HEK293T (cell line): ENCODE results near the gene ACADVL.

ENCODE experiments used
- CTCF ChIA-PET: fragments of 350-600 bp; formaldehyde crosslinking; extraction: SDS; loops from one replicate; lab custom pipeline; 2021; ENCODE audit warnings: antibody characterized with exemption, inconsistent platforms; lab: Yijun Ruan, JAX
- POLR2A ChIA-PET: fragments of 350-600 bp; formaldehyde crosslinking; extraction: SDS; loops from one replicate; lab custom pipeline; 2020; ENCODE audit warnings: antibody characterized with exemption, inconsistent platforms; lab: Yijun Ruan, JAX
- DNase-seq: peaks from one replicate; pipeline ENCODE4 v3.0.0; 2012; ENCODE audit warnings: mixed read lengths; ENCODE audit errors: extremely low spot score
- ARNT ChIP-seq: fragments of 450-650 bp; IDR thresholded peaks from 2 replicates; pipeline ENCODE4 v1.6.1; 2017; ENCODE audit warnings: mild to moderate bottlenecking
- BHLHE40 ChIP-seq: fragments of 450-650 bp; IDR thresholded peaks from 2 replicates; pipeline ENCODE4 v1.6.1; 2016; ENCODE audit warnings: mild to moderate bottlenecking, moderate library complexity, borderline replicate concordance
- CTBP1 ChIP-seq: fragments of 450-650 bp; IDR thresholded peaks from 2 replicates; pipeline ENCODE4 v1.6.1; 2016; ENCODE audit warnings: borderline replicate concordance
- ELF4 ChIP-seq: fragments of 450-650 bp; IDR thresholded peaks from 2 replicates; pipeline ENCODE4 v1.6.1; 2017; ENCODE audit warnings: antibody characterized with exemption
- FOXA1 ChIP-seq: fragments of 450-650 bp; IDR thresholded peaks from 2 replicates; pipeline ENCODE4 v1.6.1; 2016; ENCODE audit warnings: mild to moderate bottlenecking
- FOXK2 ChIP-seq: fragments of 450-650 bp; IDR thresholded peaks from 2 replicates; pipeline ENCODE4 v1.6.1; 2016; ENCODE audit warnings: mild to moderate bottlenecking
- FOXM1 ChIP-seq: fragments of 450-650 bp; IDR thresholded peaks from 2 replicates; pipeline ENCODE4 v1.6.1; 2017; ENCODE audit warnings: mild to moderate bottlenecking, borderline replicate concordance
- HDGF ChIP-seq: fragments of 450-650 bp; IDR thresholded peaks from 2 replicates; pipeline ENCODE4 v1.6.1; 2017; ENCODE audit warnings: antibody characterized with exemption, borderline replicate concordance
- L3MBTL2 ChIP-seq: fragments of 450-650 bp; conservative IDR thresholded peaks from 2 replicates; pipeline ENCODE4 v1.6.1; 2016; ENCODE audit warnings: mild to moderate bottlenecking
- LEF1 ChIP-seq: fragments of 450-650 bp; IDR thresholded peaks from 2 replicates; pipeline ENCODE4 v1.6.1; 2017; ENCODE audit warnings: mild to moderate bottlenecking, borderline replicate concordance
- NFRKB ChIP-seq: fragments of 450-650 bp; IDR thresholded peaks from 2 replicates; pipeline ENCODE4 v1.6.1; 2016; ENCODE audit warnings: mild to moderate bottlenecking, moderate library complexity
- PKNOX1 ChIP-seq: fragments of 450-650 bp; IDR thresholded peaks from 2 replicates; pipeline ENCODE4 v1.6.1; 2016
- SP1 ChIP-seq: fragments of 450-650 bp; IDR thresholded peaks from 2 replicates; pipeline ENCODE4 v1.6.1; 2017
- SUZ12 ChIP-seq: fragments of 450-650 bp; IDR thresholded peaks from 2 replicates; pipeline ENCODE4 v1.6.1; 2016; ENCODE audit warnings: mild to moderate bottlenecking
- TARDBP ChIP-seq: fragments of 450-650 bp; IDR thresholded peaks from 2 replicates; pipeline ENCODE4 v1.6.1; 2016
- ZNF384 ChIP-seq: fragments of 450-650 bp; IDR thresholded peaks from 2 replicates; pipeline ENCODE4 v1.6.1; 2016

ACADVL gene

GRCh38 chr17:7225711-7226331, 6.1 kb downstream of the ACADVL start:
- no peak for DNase-seq
- ChIA-PET POLR2A (interaction anchor here (9.3 kb wide), 1 partner anchor 13 kb away, joined by 166 read pairs; the partner anchor contains the start of genes DVL2, GABARAP and PHF23), CTCF (interaction anchor here (0.6 kb wide), 1 partner anchor 50 kb away, joined by 3 read pairs; no protein-coding TSS in a partner anchor)
- no peak for TF ChIP-seq BHLHE40
- no peak for TF ChIP-seq CTBP1
- no peak for TF ChIP-seq HDGF
- TF ChIP-seq SUZ12 = no peak
- TF ChIP-seq L3MBTL2 = no peak
- TF ChIP-seq LEF1 = no peak

GRCh38 chr17:7226721-7227710, 7.3 kb downstream of the ACADVL start:
- ChIA-PET POLR2A (no interaction called here), CTCF (no interaction called here)
- TF ChIP-seq LEF1 (no peak), BHLHE40 (no peak), FOXM1 (no peak), PKNOX1 (no peak), ZNF384 (no peak), L3MBTL2 (no peak), HDGF (no peak), SP1 (no peak), ELF4 (no peak), NFRKB (no peak)
- no peak for DNase-seq

GRCh38 chr17:7228920-7229319, 9.2 kb downstream of the ACADVL start:
- DNase-seq = no peak
- ChIA-PET POLR2A (interaction anchor here (1.4 kb wide), 1 partner anchor 8 kb away, joined by 4 read pairs; no protein-coding TSS in a partner anchor), CTCF (no interaction called here)
- no peak for TF ChIP-seq LEF1
- no peak for TF ChIP-seq ZNF384
- no peak for TF ChIP-seq HDGF
- TF ChIP-seq FOXM1 = no peak
- TF ChIP-seq FOXK2 = no peak
- no peak for TF ChIP-seq SP1
- TF ChIP-seq FOXA1 = no peak
- TF ChIP-seq SUZ12 = no peak
- TF ChIP-seq NFRKB = no peak
- no peak for TF ChIP-seq BHLHE40
- TF ChIP-seq L3MBTL2 = no peak
- no peak for TF ChIP-seq ARNT
- no peak for TF ChIP-seq TARDBP
- no peak for TF ChIP-seq PKNOX1
- no peak for TF ChIP-seq CTBP1
- TF ChIP-seq ELF4 = no peak

- DNase-seq = no peak
- no peak for TF ChIP-seq SUZ12
- TF ChIP-seq L3MBTL2 = no peak
- TF ChIP-seq FOXA1 = no peak
- no peak for TF ChIP-seq PKNOX1
- no peak for TF ChIP-seq ARNT
- TF ChIP-seq SP1 = no peak
- no peak for TF ChIP-seq CTBP1
- TF ChIP-seq HDGF = no peak
- no peak for TF ChIP-seq NFRKB
- ChIA-PET POLR2A (interaction anchor here (1.1 to 1.4 kb wide), 2 partner anchors 9 to 10 kb away, joined by 3 to 4 read pairs; partner anchors contain the start of genes ACADVL and DLG4), CTCF (no interaction called here)
Observed at GRCh38 chr17:7229504-7229903, 9.8 kb downstream of the ACADVL start.

- DNase-seq = no peak
- ChIA-PET CTCF (no interaction called here), POLR2A (no interaction called here)
- TF ChIP-seq HDGF (no peak), PKNOX1 (0 out of 2 replicates have a peak, but pooled peaks have one; percentile 12), SP1 (no peak), FOXK2 (no peak), ZNF384 (no peak), FOXA1 (no peak)
Observed at GRCh38 chr17:7232114-7232513, 12.4 kb downstream of the ACADVL start.
